CD1c-positive myeloid dendritic cell (primary cell): ENCODE data around the gene ALG11.
"Not testable (repeated sequence)": the region's sequence is repeated elsewhere in the genome, so short reads cannot be mapped to it uniquely, and the experiment has no call there.

Experiments
- DNase-seq: peaks from one replicate; pipeline ENCODE4 v3.0.0-alpha.2; 2016; ENCODE audit errors: extremely low spot score

ALG11 gene, protein sequence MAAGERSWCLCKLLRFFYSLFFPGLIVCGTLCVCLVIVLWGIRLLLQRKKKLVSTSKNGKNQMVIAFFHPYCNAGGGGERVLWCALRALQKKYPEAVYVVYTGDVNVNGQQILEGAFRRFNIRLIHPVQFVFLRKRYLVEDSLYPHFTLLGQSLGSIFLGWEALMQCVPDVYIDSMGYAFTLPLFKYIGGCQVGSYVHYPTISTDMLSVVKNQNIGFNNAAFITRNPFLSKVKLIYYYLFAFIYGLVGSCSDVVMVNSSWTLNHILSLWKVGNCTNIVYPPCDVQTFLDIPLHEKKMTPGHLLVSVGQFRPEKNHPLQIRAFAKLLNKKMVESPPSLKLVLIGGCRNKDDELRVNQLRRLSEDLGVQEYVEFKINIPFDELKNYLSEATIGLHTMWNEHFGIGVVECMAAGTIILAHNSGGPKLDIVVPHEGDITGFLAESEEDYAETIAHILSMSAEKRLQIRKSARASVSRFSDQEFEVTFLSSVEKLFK

GRCh38 chr13:52011632-52012511 lies at the start of gene ALG11:
ALG11 (plus strand) TSS chr13:52012398; CDS start chr13:52012419, 21 bp downstream.
- DNase-seq, result peak; percentile 100

- DNase-seq, result no peak
These were observed 46.0 kb upstream of the ALG11 start for GRCh38 chr13:51966186-51966585.

- no peak for DNase-seq
These were observed 44.4 kb upstream of the ALG11 start for GRCh38 chr13:51967482-51968446.

DNA sequence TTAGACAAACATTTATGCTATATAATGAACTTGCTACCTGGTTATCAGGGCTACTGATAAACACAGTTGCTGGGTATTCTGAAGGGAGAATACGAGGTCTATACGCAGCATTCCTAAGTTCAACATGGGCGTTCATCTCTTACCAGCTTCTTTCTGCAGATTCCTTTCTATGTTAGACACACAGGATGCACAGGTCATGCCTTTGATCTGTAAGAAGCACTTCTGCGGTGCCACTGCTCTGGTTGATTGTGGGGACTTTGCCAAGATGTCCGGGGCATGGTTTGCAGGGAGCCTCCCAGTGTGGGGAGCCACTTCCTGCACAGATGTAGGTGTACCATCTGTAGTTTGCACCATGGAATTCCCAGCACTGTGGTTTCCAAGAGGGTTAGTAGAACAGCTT lies 41.8 kb upstream of the ALG11 start:
- no peak for DNase-seq

- DNase-seq, result no peak
These were observed 40.4 kb upstream of the ALG11 start for GRCh38 chr13:51971520-51972426.

GRCh38 chr13:51974482-51974881 lies 37.7 kb upstream of the ALG11 start:
- no peak for DNase-seq

- no peak for DNase-seq
These were observed 35.8 kb upstream of the ALG11 start for GRCh38 chr13:51976423-51976822.

DNA sequence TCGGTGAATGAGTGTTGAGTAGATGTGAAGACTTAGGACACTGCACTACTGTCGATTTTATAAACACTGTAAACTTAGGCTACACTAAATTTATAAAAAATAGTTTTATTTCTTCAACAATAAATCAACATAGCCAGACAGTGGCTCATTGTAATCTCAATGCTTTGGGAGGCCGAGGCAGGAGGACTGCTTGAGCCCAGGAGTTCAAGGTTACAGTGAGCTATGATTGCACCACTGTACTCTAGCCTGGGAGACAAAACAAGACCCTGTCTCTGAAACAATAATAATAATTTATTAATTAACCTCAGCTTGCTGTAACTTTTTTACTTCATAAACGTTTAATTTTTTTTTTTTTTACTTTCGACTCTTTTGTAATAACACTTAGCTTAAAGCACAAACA lies 35.3 kb upstream of the ALG11 start:
- DNase-seq, result no peak

GRCh38 chr13:51977625-51978024 lies 34.6 kb upstream of the ALG11 start:
- DNase-seq, result no peak

DNA sequence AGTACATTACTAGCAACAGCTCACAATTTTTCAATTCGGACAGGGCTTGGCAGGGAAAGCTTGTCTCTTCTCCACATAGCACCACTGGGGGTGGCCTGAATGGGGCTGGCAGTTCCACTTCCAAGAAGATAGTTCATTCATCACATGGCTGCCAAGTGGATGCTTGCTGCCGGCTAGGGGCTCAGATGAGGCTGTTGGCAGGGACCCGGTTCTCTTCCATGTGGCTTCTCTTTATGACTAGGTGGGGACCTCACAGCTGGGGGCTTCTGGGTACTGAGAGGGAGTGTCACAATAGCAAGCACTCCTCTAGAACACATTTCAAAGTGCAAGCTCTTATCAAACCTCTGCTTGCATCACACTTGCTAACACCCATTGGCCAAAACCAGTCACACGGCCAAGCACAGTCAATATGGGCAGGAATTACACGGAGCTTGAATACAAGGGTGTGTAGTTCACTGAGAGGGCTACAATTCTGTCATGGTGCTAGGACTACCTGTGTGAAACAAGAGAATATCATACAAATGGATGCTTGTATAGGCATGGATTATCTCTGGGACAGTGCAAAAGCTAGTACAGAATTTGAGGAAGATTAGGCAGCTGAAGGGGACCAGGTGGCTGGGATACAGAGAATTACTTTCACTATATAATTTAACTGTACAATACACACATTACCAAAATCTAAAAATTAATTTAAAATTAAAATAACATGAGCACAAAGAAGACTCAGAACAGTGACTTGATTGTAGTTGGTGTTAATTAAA lies 33.2 kb upstream of the ALG11 start:
- DNase-seq, result no peak

GRCh38 chr13:51980908-51981307 lies 31.3 kb upstream of the ALG11 start:
- no peak for DNase-seq

DNA sequence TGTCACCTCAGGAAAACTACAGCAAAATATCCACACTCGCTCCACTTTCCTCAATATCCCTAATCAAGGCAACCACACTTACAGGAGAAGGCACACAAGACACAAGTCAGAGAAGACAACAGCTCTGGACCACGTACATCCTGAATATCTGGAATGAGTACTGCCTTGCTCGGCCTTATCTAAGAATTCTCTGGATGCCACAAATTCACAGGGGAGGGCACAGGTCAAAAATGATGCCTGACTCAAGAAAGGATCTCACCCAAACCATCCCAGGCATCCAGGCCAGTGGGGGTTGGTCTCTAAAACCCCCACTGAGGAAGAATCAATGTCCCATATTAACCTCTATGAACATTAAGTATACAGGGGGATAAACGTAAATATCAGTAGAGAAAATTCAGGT lies 30.8 kb upstream of the ALG11 start:
- no peak for DNase-seq

DNA sequence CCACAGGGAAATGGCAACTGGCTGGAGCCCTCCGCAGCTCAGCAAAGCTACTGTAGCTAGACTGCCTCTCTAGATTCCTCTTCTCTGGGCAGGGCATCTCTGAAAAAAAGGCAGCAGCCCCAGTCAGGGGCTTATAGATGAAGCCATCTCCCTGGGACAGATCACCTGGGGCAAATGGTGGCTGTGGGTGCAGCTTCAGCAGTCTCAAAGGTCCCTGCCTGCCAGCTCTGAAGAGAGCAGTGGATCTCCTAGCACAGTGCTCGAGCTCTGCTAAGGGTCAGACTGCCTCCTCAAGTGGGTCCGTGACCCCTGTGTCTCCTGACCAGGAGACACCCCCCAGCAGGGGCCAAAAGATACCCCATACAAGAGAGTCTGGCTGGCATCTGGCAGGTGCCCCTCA lies 28.9 kb upstream of the ALG11 start:
- not testable (repeated sequence) for DNase-seq

- DNase-seq, result not testable (repeated sequence)
These were observed 27.3 kb upstream of the ALG11 start for GRCh38 chr13:51984904-51985303.

GRCh38 chr13:51988988-51989618 lies 23.1 kb upstream of the ALG11 start:
- no peak for DNase-seq

GRCh38 chr13:51993713-51994112 lies 18.5 kb upstream of the ALG11 start:
- DNase-seq, result no peak

DNA sequence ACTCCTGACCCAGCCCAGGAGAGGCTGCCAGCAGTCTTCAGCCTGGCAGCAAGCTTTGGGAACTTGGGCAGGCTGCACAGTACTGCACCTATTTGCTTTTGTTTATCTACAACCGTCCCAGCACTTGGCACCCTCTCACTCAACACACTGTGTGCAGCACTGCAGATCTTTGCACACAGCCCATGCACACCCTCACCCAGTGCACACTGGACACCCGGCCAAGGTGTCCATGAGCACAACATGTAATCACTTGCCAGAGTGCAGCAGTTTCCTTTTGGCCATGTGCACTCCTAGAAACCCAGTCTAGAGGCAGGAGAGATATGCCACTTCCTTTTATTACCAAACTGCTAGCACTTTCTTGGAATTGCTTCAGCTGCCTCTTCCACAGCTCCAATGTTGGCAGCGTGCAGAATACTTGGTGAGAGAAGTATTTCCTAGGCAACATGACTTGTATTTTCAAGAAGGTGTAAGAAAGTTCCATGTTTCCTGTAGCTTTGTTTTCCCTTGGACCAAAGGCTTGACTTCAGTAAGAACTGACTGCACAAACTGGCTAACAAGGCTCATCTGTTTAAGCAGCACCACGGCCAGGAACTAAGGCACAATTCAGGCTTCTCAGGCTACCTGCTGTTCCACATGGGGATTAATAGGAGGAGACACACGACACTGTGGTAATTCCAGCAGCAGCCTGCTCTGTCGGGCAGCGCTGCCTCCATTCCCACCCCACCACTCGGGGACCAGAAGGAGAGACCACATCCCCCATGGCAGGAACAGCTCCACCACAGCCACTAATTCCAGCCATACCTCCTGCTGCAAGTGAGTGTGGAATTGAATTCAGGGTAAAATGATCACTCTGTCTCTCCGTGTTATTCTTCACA lies 16.3 kb upstream of the ALG11 start:
- DNase-seq, result peak; percentile 4

DNA sequence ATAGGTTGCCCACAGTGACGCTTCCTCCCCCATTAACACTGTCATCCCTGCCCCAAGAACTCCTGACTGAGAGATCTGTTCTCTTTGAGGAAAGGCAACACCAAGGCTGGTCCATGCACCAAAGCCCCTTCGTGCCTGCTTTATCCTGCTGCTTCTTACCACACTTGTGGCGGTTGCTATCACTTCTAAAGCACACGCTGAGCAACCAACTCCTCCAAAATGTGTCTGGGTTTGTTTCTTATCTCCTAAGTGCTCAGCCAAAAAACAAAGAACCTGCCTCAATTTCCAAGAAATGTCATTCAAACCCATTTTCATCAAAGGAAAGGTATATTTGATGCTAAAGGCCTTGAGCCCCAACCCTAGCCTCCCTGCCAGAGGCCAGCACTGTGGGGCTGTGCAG lies 15.6 kb upstream of the ALG11 start:
- DNase-seq, result no peak
